ENCODE results near the gene MED1. TPM values are rescaled to one million over a fixed set of nuclear protein-coding genes. Genes with fewer than 3 reads are reported as not detected.
"Not testable (repeated sequence)": the region's sequence is repeated elsewhere in the genome, so short reads cannot be mapped to it uniquely, and the experiment has no call there.

MED1 gene
- total and polyA plus RNA-seq, 4 donors, result 6.5 to 34.6 (median 22.5) TPM

DNA sequence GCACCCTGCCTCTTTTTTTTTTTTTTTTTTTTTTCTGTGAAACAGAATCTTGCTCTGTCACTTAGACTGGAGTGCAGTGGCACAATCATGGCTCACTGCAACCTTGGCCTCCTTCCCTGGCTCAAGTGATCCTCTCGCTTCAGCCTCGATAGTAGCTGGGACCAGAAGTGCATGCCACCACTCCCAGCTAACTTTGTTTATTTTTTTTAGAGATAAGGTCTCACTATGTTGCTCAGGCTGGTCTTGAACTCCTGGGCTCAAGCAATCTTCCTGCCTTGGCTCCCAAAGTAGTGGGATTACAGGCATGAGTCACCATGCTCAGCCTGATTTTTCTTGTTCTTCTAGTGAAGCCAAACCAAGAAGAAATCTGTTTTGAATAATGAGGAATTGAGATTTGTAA lies 35.2 kb upstream of the MED1 start:
- Histone ChIP-seq H3K4me1 (ENCODE audit: control insufficient read depth in 5 of 5, insufficient read depth in 5 of 5, low read length in 5 of 5) (no peaks in the 10 kb centered on the region), H3K4me3 (no peak overlapping the region), H3K9ac (ENCODE audit: insufficient read depth in 1 of 2, low read length in 2 of 2) (no peak overlapping the region), H3K36me3 (ENCODE audit: control insufficient read depth in 4 of 4, insufficient read depth in 4 of 4, low read length in 4 of 4) (peaks cover 3 to 16% (median 8%) of the 10 kb centered on the region in 4 donors), H3K9me3 (ENCODE audit: control insufficient read depth in 4 of 4, insufficient read depth in 3 of 4, low read length in 3 of 4) (no peaks in the 10 kb centered on the region), H3K27me3 (ENCODE audit: control insufficient read depth in 3 of 3, insufficient read depth in 3 of 3, low read length in 2 of 3) (no peaks in the 10 kb centered on the region), H3K27ac (ENCODE audit: low read depth in 1 of 2, low read length in 1 of 2) (peak overlapping the region in 1 of 2 donors; percentile 59)
- WGBS, 2 donors, result 45 to 66% methylated on average over 2 of the region's 2 CpGs
- no peak for ATAC-seq (ENCODE audit: insufficient read depth, low FRiP score)
- TF ChIP-seq, protein P1, sequence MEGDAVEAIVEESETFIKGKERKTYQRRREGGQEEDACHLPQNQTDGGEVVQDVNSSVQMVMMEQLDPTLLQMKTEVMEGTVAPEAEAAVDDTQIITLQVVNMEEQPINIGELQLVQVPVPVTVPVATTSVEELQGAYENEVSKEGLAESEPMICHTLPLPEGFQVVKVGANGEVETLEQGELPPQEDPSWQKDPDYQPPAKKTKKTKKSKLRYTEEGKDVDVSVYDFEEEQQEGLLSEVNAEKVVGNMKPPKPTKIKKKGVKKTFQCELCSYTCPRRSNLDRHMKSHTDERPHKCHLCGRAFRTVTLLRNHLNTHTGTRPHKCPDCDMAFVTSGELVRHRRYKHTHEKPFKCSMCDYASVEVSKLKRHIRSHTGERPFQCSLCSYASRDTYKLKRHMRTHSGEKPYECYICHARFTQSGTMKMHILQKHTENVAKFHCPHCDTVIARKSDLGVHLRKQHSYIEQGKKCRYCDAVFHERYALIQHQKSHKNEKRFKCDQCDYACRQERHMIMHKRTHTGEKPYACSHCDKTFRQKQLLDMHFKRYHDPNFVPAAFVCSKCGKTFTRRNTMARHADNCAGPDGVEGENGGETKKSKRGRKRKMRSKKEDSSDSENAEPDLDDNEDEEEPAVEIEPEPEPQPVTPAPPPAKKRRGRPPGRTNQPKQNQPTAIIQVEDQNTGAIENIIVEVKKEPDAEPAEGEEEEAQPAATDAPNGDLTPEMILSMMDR (IDR thresholded peaks at IDR 0.05; ENCODE audit: control extremely low read depth, extremely low read depth), result no peak
- no peak for DNase-seq

DNA sequence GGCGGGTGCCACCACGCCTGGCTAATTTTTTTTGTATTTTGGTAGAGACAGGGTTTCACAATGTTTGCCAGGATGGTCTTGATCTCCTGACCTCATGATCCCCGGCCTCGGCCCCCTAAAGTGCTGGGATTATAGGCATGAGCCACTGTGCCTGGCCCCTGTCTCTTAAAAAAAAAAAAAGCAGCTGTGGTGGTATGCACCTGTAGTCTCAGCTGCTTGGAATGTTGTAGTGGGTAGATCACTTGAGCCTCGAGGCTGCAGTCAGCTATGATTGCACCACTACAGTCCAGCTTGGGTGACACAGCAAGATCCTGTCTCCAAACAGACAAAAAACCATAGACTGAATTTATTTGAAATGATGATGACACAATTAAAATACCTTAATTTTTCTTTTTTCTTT lies 34.5 kb upstream of the MED1 start:
- peak in 1 of 3 donors; percentile 7 for DNase-seq
- no peak overlapping the region for H3K4me3 ChIP-seq
- H3K4me1 ChIP-seq (ENCODE audit: control insufficient read depth in 5 of 5, insufficient read depth in 5 of 5, low read length in 5 of 5), result no peaks in the 10 kb centered on the region
- no peak overlapping the region for H3K9ac ChIP-seq (ENCODE audit: insufficient read depth in 1 of 2, low read length in 2 of 2)
- TF ChIP-seq, protein P1 (IDR thresholded peaks at IDR 0.05; ENCODE audit: control extremely low read depth, extremely low read depth), result no peak
- H3K27ac ChIP-seq (ENCODE audit: low read depth in 1 of 2, low read length in 1 of 2), result no peak overlapping the region
- H3K36me3 ChIP-seq (ENCODE audit: control insufficient read depth in 4 of 4, insufficient read depth in 4 of 4, low read length in 4 of 4), result peaks cover 3 to 13% (median 7%) of the 10 kb centered on the region in 4 donors
- H3K9me3 ChIP-seq (ENCODE audit: control insufficient read depth in 4 of 4, insufficient read depth in 3 of 4, low read length in 3 of 4), result no peaks in the 10 kb centered on the region
- peak; percentile 41 for ATAC-seq (ENCODE audit: insufficient read depth, low FRiP score)
- WGBS, 2 donors, result 75 to 80% methylated on average over 5 of the region's 5 CpGs
- no peaks in the 10 kb centered on the region for H3K27me3 ChIP-seq (ENCODE audit: control insufficient read depth in 3 of 3, insufficient read depth in 3 of 3, low read length in 2 of 3)

DNA sequence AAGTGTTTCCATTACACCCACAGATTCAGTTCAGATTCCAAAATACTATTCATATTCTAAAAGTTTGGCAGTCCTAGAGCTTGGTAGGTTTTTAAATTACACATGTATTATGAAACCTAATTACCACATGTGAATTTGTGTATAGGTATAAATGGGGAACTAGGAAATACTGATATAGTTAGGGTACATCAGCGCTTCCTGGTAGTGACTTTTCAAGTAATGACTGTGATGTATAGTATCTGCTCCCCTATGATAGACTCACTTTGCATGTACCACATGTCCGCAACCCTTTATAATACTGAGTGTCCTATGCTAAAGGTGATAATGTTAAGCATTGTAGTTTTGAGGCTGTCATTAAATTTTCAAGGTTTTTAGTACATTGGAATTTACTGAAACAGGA lies 33.1 kb upstream of the MED1 start:
- TF ChIP-seq, protein P1 (IDR thresholded peaks at IDR 0.05; ENCODE audit: control extremely low read depth, extremely low read depth), result no peak
- Histone ChIP-seq H3K9ac (ENCODE audit: insufficient read depth in 1 of 2, low read length in 2 of 2) (no peak overlapping the region), H3K9me3 (ENCODE audit: control insufficient read depth in 4 of 4, insufficient read depth in 3 of 4, low read length in 3 of 4) (no peaks in the 10 kb centered on the region), H3K27me3 (ENCODE audit: control insufficient read depth in 3 of 3, insufficient read depth in 3 of 3, low read length in 2 of 3) (no peaks in the 10 kb centered on the region), H3K4me1 (ENCODE audit: control insufficient read depth in 5 of 5, insufficient read depth in 5 of 5, low read length in 5 of 5) (no peaks in the 10 kb centered on the region), H3K36me3 (ENCODE audit: control insufficient read depth in 4 of 4, insufficient read depth in 4 of 4, low read length in 4 of 4) (peaks cover 3 to 9% (median 7%) of the 10 kb centered on the region in 4 donors), H3K4me3 (no peak overlapping the region), H3K27ac (ENCODE audit: low read depth in 1 of 2, low read length in 1 of 2) (no peak overlapping the region)
- ATAC-seq (ENCODE audit: insufficient read depth, low FRiP score) (no peak), DNase-seq (no peak)
- 96 to 98% methylated on average over 2 of the region's 2 CpGs for WGBS, 2 donors

DNA sequence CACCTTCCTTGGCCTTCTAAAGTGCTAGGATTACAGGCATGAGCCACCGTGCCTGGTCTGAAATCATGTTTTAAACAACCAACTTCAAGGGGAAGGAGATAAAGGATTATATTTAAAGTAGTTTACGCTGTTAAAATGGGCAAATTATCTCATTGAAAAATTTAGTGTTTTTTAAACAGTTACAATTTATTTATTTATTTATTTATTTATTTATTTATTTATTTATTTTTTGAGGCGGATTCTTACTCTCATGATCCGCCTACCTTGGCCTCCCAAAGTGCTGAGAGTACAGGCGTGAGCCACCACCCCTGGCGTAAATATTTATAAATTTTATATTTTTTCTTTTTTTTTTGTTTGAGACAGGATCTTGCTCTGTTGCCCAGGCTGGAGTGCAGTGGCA lies 32.4 kb upstream of the MED1 start:
- no peaks in the 10 kb centered on the region for H3K9me3 ChIP-seq (ENCODE audit: control insufficient read depth in 4 of 4, insufficient read depth in 3 of 4, low read length in 3 of 4)
- H3K27me3 ChIP-seq (ENCODE audit: control insufficient read depth in 3 of 3, insufficient read depth in 3 of 3, low read length in 2 of 3), result no peaks in the 10 kb centered on the region
- ATAC-seq (ENCODE audit: insufficient read depth, low FRiP score), result no peak
- no peaks in the 10 kb centered on the region for H3K4me1 ChIP-seq (ENCODE audit: control insufficient read depth in 5 of 5, insufficient read depth in 5 of 5, low read length in 5 of 5)
- peaks cover 3 to 11% (median 6%) of the 10 kb centered on the region in 4 donors for H3K36me3 ChIP-seq (ENCODE audit: control insufficient read depth in 4 of 4, insufficient read depth in 4 of 4, low read length in 4 of 4)
- H3K27ac ChIP-seq (ENCODE audit: low read depth in 1 of 2, low read length in 1 of 2), result no peak overlapping the region
- DNase-seq, result no peak
- 97 to 98% methylated on average over 6 of the region's 6 CpGs for WGBS, 2 donors
- TF ChIP-seq, protein P1 (IDR thresholded peaks at IDR 0.05; ENCODE audit: control extremely low read depth, extremely low read depth), result no peak
- H3K4me3 ChIP-seq, result no peak overlapping the region
- H3K9ac ChIP-seq (ENCODE audit: insufficient read depth in 1 of 2, low read length in 2 of 2), result no peak overlapping the region

DNA sequence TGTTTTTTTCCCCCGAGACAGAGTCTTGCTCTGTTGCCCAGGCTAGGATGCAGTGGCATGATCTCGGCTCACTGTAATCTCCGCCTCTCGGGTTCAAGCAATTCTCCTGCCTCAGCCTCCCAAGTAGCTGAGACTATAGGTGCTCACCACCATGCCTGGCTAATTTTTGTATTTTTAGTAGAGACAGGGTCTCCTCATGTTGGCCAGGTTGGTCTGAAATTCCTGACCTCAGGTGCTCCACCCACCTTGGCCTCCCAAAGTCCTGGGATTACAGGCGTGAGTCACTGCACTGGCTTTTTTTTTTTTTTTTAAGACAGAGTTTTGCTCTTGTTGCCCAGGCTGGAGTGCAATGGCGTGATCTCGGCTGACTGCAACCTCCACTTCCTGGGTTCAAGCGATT lies 28.6 kb upstream of the MED1 start:
- H3K36me3 ChIP-seq (ENCODE audit: control insufficient read depth in 4 of 4, insufficient read depth in 4 of 4, low read length in 4 of 4), result peaks cover 3 to 14% (median 11%) of the 10 kb centered on the region in 4 donors
- H3K9ac ChIP-seq (ENCODE audit: insufficient read depth in 1 of 2, low read length in 2 of 2); DNase-seq; H3K27ac ChIP-seq (ENCODE audit: low read depth in 1 of 2, low read length in 1 of 2); H3K4me1 ChIP-seq (ENCODE audit: control insufficient read depth in 5 of 5, insufficient read depth in 5 of 5, low read length in 5 of 5); ATAC-seq (ENCODE audit: insufficient read depth, low FRiP score); H3K9me3 ChIP-seq (ENCODE audit: control insufficient read depth in 4 of 4, insufficient read depth in 3 of 4, low read length in 3 of 4); H3K4me3 ChIP-seq; H3K27me3 ChIP-seq (ENCODE audit: control insufficient read depth in 3 of 3, insufficient read depth in 3 of 3, low read length in 2 of 3): not testable (repeated sequence)
- 95% methylated on average over 8 of the region's 8 CpGs for WGBS, 2 donors
